ENCODE measurements around the gene TMEFF1. TPM values are rescaled to one million over a fixed set of nuclear protein-coding genes. Genes with fewer than 3 reads are reported as not detected.

TMEFF1 gene
- total and polyA plus RNA-seq, 10 of the 15 experiments (the other 5 are each of a cell fraction or from before 2014, with no cell fraction given): 0.03 to 0.55 (median 0.11) TPM; not detected in 3

DNA sequence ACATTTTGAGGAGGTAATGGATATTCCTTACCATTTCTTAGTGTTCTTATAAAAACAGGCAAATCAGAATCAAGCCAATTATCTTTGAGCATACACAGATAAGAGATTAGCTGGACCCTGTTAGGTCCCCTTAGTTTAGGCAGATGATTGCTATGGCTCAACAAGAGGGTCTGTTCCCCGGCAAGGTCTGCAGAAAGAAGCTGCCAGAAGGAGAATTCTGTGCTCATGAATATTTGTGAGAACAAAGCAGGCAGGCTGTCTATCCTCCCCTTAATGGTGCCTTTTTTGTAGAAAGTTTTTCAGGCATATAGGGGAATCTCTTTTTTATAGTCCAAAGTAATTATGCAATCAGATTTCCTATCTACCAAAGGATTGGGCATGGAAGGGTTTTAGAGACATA lies 132.5 kb downstream of the TMEFF1 start:
- H3K27me3 ChIP-seq (replicated peaks in 1 of 2; ENCODE audit: control insufficient read depth in 2 of 2, insufficient read depth in 2 of 2, low read length in 1 of 2): no peaks in the 10 kb centered on the region
- POLR2A ChIA-PET: no interaction called here
- TF ChIP-seq TCF7 (IDR thresholded peaks at IDR 0.05; ENCODE audit: borderline replicate concordance) (no peak), BRCA1 (IDR thresholded peaks at IDR 0.05; ENCODE audit: low read depth, low read length) (no peak), SREBF2 (IDR thresholded peaks at IDR 0.05; ENCODE audit: low read length) (no peak), SMAD1 (IDR thresholded peaks at IDR 0.05; ENCODE audit: low read depth, partially characterized antibody) (no peak), MYC (IDR thresholded peaks at IDR 0.05; ENCODE audit: insufficient read depth, insufficient read length, insufficient replicate concordance, low read length, severe bottlenecking) (no peak)
- TF ChIP-seq, protein P1, sequence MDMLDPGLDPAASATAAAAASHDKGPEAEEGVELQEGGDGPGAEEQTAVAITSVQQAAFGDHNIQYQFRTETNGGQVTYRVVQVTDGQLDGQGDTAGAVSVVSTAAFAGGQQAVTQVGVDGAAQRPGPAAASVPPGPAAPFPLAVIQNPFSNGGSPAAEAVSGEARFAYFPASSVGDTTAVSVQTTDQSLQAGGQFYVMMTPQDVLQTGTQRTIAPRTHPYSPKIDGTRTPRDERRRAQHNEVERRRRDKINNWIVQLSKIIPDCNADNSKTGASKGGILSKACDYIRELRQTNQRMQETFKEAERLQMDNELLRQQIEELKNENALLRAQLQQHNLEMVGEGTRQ (IDR thresholded peaks at IDR 0.05; ENCODE audit: borderline replicate concordance, low read depth, low read length): no peak
- BruUV-seq (replicated peaks): no TSS peak
- SMC1A ChIA-PET (ENCODE audit: uncharacterized antibody, unreplicated experiment): no interaction called here
- H3K27ac ChIP-seq (ENCODE audit: control insufficient read depth, insufficient read depth): no peak overlapping the region
- intact Hi-C loops (cut with micrococcal nuclease; ENCODE audit: unreplicated experiment): no loop called here
- in situ Hi-C loops (cut with MboI): loop anchor here (10.0 kb wide), 1 partner anchor 699 kb away; no protein-coding TSS in a partner anchor
- WGBS (ENCODE audit: insufficient coverage, insufficient replicate concordance, low lambda C conversion rate, missing lambda C conversion rate): 10% methylated on average over 1 of the region's 1 CpG
- RAD21 ChIA-PET (ENCODE audit: unreplicated experiment): no interaction called here
- H3K79me2 ChIP-seq (ENCODE audit: control insufficient read depth, insufficient read depth, low read length): no peaks in the 10 kb centered on the region
- no peaks in the 10 kb centered on the region for H4K20me1 ChIP-seq (ENCODE audit: control insufficient read depth, insufficient read depth)
- no peaks in the 10 kb centered on the region for H3K4me1 ChIP-seq (ENCODE audit: control insufficient read depth, insufficient read depth, low read length)
- FAIRE-seq (no peak), DNase-seq (ENCODE audit: low read depth, low spot score) (no peak), ATAC-seq (no peak)
- CTCF ChIA-PET: interaction anchor here (1.1 to 1.3 kb wide), 2 partner anchors 10 to 706 kb away, joined by 3 read pairs; no protein-coding TSS in a partner anchor
- H2AFZ ChIP-seq (ENCODE audit: control insufficient read depth, low read depth, low read length): no peak overlapping the region
- no peaks in the 10 kb centered on the region for H3K9me3 ChIP-seq (replicated peaks; ENCODE audit: control insufficient read depth, insufficient read depth, low read length)
- H3K36me3 ChIP-seq (ENCODE audit: control insufficient read depth in 2 of 2, insufficient read depth in 2 of 2, low read length in 1 of 2): no peaks in the 10 kb centered on the region
- H3K9ac ChIP-seq (ENCODE audit: control insufficient read depth, insufficient read depth, low read length): no peak overlapping the region
- H3K4me3 ChIP-seq: no peak overlapping the region
- H3K4me2 ChIP-seq (ENCODE audit: control insufficient read depth, insufficient read depth): no peak overlapping the region

DNA sequence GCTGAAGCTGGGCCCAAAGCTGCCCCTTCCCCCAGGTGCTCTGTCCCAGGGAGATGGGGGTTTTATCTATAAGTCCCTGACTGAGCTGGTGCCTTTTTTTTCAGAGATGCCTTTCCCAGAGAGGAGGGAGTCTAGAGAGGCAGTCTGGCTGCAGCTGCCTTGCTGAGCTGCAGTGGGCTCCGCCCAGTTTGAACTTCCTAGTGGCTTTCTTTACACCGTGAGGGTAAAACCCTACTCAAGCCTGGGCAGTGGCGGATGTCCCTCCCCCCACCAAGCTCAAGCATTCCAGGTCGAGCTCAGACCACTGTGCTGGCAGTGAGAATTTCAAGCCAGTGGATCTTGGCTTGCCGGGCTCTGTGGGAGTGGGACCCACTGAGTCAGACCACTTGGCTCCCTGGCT lies 146.2 kb downstream of the TMEFF1 start:
- Histone ChIP-seq H2AFZ (ENCODE audit: control insufficient read depth, low read depth, low read length) (no peak overlapping the region), H3K9me3 (replicated peaks; ENCODE audit: control insufficient read depth, insufficient read depth, low read length) (no peaks in the 10 kb centered on the region; the same call in 2 of the 3 replicates), H3K36me3 (ENCODE audit: control insufficient read depth in 2 of 2, insufficient read depth in 2 of 2, low read length in 1 of 2) (no peaks in the 10 kb centered on the region), H3K4me3 (no peak overlapping the region), H4K20me1 (ENCODE audit: control insufficient read depth, insufficient read depth) (no peaks in the 10 kb centered on the region), H3K4me1 (ENCODE audit: control insufficient read depth, insufficient read depth, low read length) (no peaks in the 10 kb centered on the region), H3K9ac (ENCODE audit: control insufficient read depth, insufficient read depth, low read length) (no peak overlapping the region), H3K4me2 (ENCODE audit: control insufficient read depth, insufficient read depth) (no peak overlapping the region), H3K27me3 (replicated peaks in 1 of 2; ENCODE audit: control insufficient read depth in 2 of 2, insufficient read depth in 2 of 2, low read length in 1 of 2) (no peaks in the 10 kb centered on the region), H3K27ac (ENCODE audit: control insufficient read depth, insufficient read depth) (no peak overlapping the region), H3K79me2 (ENCODE audit: control insufficient read depth, insufficient read depth, low read length) (no peaks in the 10 kb centered on the region)
- SMC1A ChIA-PET (ENCODE audit: uncharacterized antibody, unreplicated experiment): interaction anchor here (1.9 kb wide), 1 partner anchor 21 kb away, joined by 4 read pairs; no protein-coding TSS in a partner anchor
- TF ChIP-seq, protein P2, sequence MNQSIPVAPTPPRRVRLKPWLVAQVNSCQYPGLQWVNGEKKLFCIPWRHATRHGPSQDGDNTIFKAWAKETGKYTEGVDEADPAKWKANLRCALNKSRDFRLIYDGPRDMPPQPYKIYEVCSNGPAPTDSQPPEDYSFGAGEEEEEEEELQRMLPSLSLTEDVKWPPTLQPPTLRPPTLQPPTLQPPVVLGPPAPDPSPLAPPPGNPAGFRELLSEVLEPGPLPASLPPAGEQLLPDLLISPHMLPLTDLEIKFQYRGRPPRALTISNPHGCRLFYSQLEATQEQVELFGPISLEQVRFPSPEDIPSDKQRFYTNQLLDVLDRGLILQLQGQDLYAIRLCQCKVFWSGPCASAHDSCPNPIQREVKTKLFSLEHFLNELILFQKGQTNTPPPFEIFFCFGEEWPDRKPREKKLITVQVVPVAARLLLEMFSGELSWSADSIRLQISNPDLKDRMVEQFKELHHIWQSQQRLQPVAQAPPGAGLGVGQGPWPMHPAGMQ (IDR thresholded peaks at IDR 0.05; ENCODE audit: borderline replicate concordance): no peak
- TF ChIP-seq SPI1 (IDR thresholded peaks at IDR 0.05; ENCODE audit: borderline replicate concordance, insufficient read depth, low read depth, low read length) (no peak), ETV6 (conservative IDR thresholded peaks at IDR 0.05 in 1 of 2, IDR thresholded peaks at IDR 0.05 in 1 of 2; ENCODE audit: borderline replicate concordance in 1 of 2, low read depth in 1 of 2) (no peak), STAT3 (IDR thresholded peaks at IDR 0.05; ENCODE audit: low read depth, low read length) (no peak)
- DNase-seq (ENCODE audit: low read depth, low spot score): no peak
- in situ Hi-C loops (cut with MboI) (no loop called here), intact Hi-C loops (cut with micrococcal nuclease; ENCODE audit: unreplicated experiment) (no loop called here)
- BruUV-seq (replicated peaks): no TSS peak
- POLR2A ChIA-PET: interaction anchor here (1.0 kb wide), 1 partner anchor 21 kb away, joined by 3 read pairs; no protein-coding TSS in a partner anchor
- 32% methylated on average over 5 of the region's 5 CpGs for WGBS (ENCODE audit: insufficient coverage, insufficient replicate concordance, low lambda C conversion rate, missing lambda C conversion rate)
- no peak for FAIRE-seq
- RAD21 ChIA-PET (ENCODE audit: unreplicated experiment): no interaction called here
- CTCF ChIA-PET: interaction anchor here (1.9 kb wide), 1 partner anchor 17 kb away, joined by 13 read pairs; no protein-coding TSS in a partner anchor
- peak; percentile 63 for ATAC-seq

All from GM12878 (cell line).